HEK293 (cell line): ENCODE results near the gene CAPN13.

Experiments
- CTCF ChIP-seq: fragments of 450-650 bp; formaldehyde crosslinking; IDR thresholded peaks from 2 replicates; pipeline ENCODE4 v1.5.1; 2016; ENCODE audit warnings: missing biosample characterization, missing genetic modification characterization
- ZFP3 ChIP-seq: fragments of 450-650 bp; formaldehyde crosslinking; IDR thresholded peaks from 2 replicates; pipeline ENCODE4 v1.5.1; 2016; ENCODE audit warnings: low read depth, missing biosample characterization, missing genetic modification characterization

- TF ChIP-seq CTCF (tag by site-specific recombination) (no peak), ZFP3 (tag by site-specific recombination) (no peak)
These were observed 60.0 kb downstream of the CAPN13 start for GRCh38 chr2:30747206-30747605.
